Measurements from ENCODE around the gene NCOA3. TPM values are rescaled to one million over a fixed set of nuclear protein-coding genes. Genes with fewer than 3 reads are reported as not detected.

Gene NCOA3
- total and polyA plus RNA-seq, 10 of the 15 experiments (the other 5 are each of a cell fraction or from before 2014, with no cell fraction given): 16.9 to 96.2 (median 73.6) TPM

- peak; percentile 3; the same call in 1 of the 2 replicates for TF ChIP-seq NFXL1 (IDR thresholded peaks at IDR 0.05; ENCODE audit: borderline replicate concordance)
- TF ChIP-seq MEF2A (IDR thresholded peaks at IDR 0.05; ENCODE audit: insufficient read depth, low read depth, low read length): no peak
- no peak for TF ChIP-seq MXI1 (IDR thresholded peaks at IDR 0.05; ENCODE audit: low read depth, low read length)
- no peak for TF ChIP-seq ATF7 (IDR thresholded peaks at IDR 0.05; ENCODE audit: low read depth)
- RAD21 ChIA-PET (ENCODE audit: unreplicated experiment): no interaction called here
- Histone ChIP-seq H3K4me1 (ENCODE audit: control insufficient read depth, insufficient read depth, low read length) (no peaks in the 10 kb centered on the region), H3K36me3 (ENCODE audit: control insufficient read depth in 2 of 2, insufficient read depth in 2 of 2, low read length in 1 of 2) (no peaks in the 10 kb centered on the region), H2AFZ (ENCODE audit: control insufficient read depth, low read depth, low read length) (no peak overlapping the region), H3K27ac (ENCODE audit: control insufficient read depth, insufficient read depth) (no peak overlapping the region), H4K20me1 (ENCODE audit: control insufficient read depth, insufficient read depth) (no peaks in the 10 kb centered on the region), H3K9ac (ENCODE audit: control insufficient read depth, insufficient read depth, low read length) (no peak overlapping the region), H3K27me3 (replicated peaks in 1 of 2; ENCODE audit: control insufficient read depth in 2 of 2, insufficient read depth in 2 of 2, low read length in 1 of 2) (no peaks in the 10 kb centered on the region; a peak in 1 of 4 replicates), H3K79me2 (ENCODE audit: control insufficient read depth, insufficient read depth, low read length) (no peaks in the 10 kb centered on the region), H3K4me2 (ENCODE audit: control insufficient read depth, insufficient read depth) (no peak overlapping the region), H3K9me3 (replicated peaks; ENCODE audit: control insufficient read depth, insufficient read depth, low read length) (no peaks in the 10 kb centered on the region), H3K4me3 (no peak overlapping the region)
- FAIRE-seq (no peak), ATAC-seq (no peak), DNase-seq (ENCODE audit: low read depth, low spot score) (no peak)
- in situ Hi-C loops (cut with MboI) (no loop called here), intact Hi-C loops (cut with micrococcal nuclease; ENCODE audit: unreplicated experiment) (no loop called here)
- CTCF ChIA-PET: interaction anchor here (0.9 to 1.3 kb wide), 3 partner anchors 9 to 10 kb away, joined by 3 to 5 read pairs (median 4); no protein-coding TSS in a partner anchor
- no TSS peak for BruUV-seq (replicated peaks)
- SMC1A ChIA-PET (ENCODE audit: uncharacterized antibody, unreplicated experiment): no interaction called here
- POLR2A ChIA-PET: no interaction called here
- WGBS (ENCODE audit: insufficient coverage, insufficient replicate concordance, low lambda C conversion rate, missing lambda C conversion rate): 59% methylated on average over 14 of the region's 16 CpGs
These were observed 171.4 kb downstream of the NCOA3 start for GRCh38 chr20:47672886-47673670.

- Histone ChIP-seq H3K4me3 (no peak overlapping the region), H3K4me1 (ENCODE audit: control insufficient read depth, insufficient read depth, low read length) (no peaks in the 10 kb centered on the region), H3K27me3 (replicated peaks in 1 of 2; ENCODE audit: control insufficient read depth in 2 of 2, insufficient read depth in 2 of 2, low read length in 1 of 2) (no peaks in the 10 kb centered on the region; a peak in 1 of 4 replicates), H3K9ac (ENCODE audit: control insufficient read depth, insufficient read depth, low read length) (no peak overlapping the region), H3K9me3 (replicated peaks; ENCODE audit: control insufficient read depth, insufficient read depth, low read length) (no peaks in the 10 kb centered on the region), H3K4me2 (ENCODE audit: control insufficient read depth, insufficient read depth) (no peak overlapping the region), H4K20me1 (ENCODE audit: control insufficient read depth, insufficient read depth) (no peaks in the 10 kb centered on the region), H2AFZ (ENCODE audit: control insufficient read depth, low read depth, low read length) (no peak overlapping the region), H3K27ac (ENCODE audit: control insufficient read depth, insufficient read depth) (no peak overlapping the region), H3K79me2 (ENCODE audit: control insufficient read depth, insufficient read depth, low read length) (no peaks in the 10 kb centered on the region), H3K36me3 (ENCODE audit: control insufficient read depth in 2 of 2, insufficient read depth in 2 of 2, low read length in 1 of 2) (no peaks in the 10 kb centered on the region)
- POLR2A ChIA-PET: no interaction called here
- no peak for ATAC-seq
- DNase-seq (ENCODE audit: low read depth, low spot score): no peak
- TF ChIP-seq BCL11A (IDR thresholded peaks at IDR 0.05; ENCODE audit: low read depth, low read length) (no peak), BCLAF1 (IDR thresholded peaks at IDR 0.05) (no peak), EED (IDR thresholded peaks at IDR 0.05; ENCODE audit: low read depth) (no peak), TBL1XR1 (IDR thresholded peaks at IDR 0.05; ENCODE audit: low read depth, low read length) (no peak), ZNF384 (IDR thresholded peaks at IDR 0.05; ENCODE audit: borderline replicate concordance, low read depth, low read length) (no peak), EGR1 (IDR thresholded peaks at IDR 0.05; ENCODE audit: borderline replicate concordance in 1 of 2, low read depth in 2 of 2, low read length in 2 of 2) (no peak)
- RAD21 ChIA-PET (ENCODE audit: unreplicated experiment): no interaction called here
- BruUV-seq (replicated peaks): no TSS peak
- 33% methylated on average over 6 of the region's 6 CpGs for WGBS (ENCODE audit: insufficient coverage, insufficient replicate concordance, low lambda C conversion rate, missing lambda C conversion rate)
- SMC1A ChIA-PET (ENCODE audit: uncharacterized antibody, unreplicated experiment): no interaction called here
- no peak for FAIRE-seq
- intact Hi-C loops (cut with micrococcal nuclease; ENCODE audit: unreplicated experiment) (no loop called here), in situ Hi-C loops (cut with MboI) (no loop called here)
- CTCF ChIA-PET: interaction anchor here (1.3 kb wide), 1 partner anchor 9 kb away, joined by 4 read pairs; no protein-coding TSS in a partner anchor
These were observed 171.9 kb downstream of the NCOA3 start for GRCh38 chr20:47673671-47673955.

Data from GM12878 (cell line).